Measurements from ENCODE around the gene CEP295NL. TPM values are rescaled to one million over a fixed set of nuclear protein-coding genes. Genes with fewer than 3 reads are reported as not detected.
"Not testable (repeated sequence)": the region's sequence is repeated elsewhere in the genome, so short reads cannot be mapped to it uniquely, and the experiment has no call there.

CEP295NL gene
- total RNA-seq, 1 donor from 2014 or later, result 1.4 TPM

DNA sequence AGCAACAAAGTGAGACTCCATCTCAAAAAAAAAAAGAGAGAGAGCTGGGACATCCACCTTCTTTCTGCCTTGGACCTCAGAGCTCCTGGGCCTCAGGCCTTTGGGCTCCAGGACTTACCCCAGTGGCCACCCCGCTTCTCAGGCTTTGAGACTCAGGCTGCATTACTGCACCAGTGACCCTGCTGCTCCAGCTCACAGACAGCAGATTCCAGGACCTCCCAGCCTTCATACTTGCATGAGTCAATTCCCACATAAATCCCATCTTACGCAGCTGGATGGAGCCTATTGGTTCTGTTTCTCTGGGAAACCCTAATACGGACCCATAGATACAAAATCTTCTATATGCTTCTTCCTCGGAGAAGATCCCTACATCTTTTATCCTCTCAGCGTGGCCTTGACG, 2.1 kb upstream of the CEP295NL start:
- DNase-seq, result no peak

DNA sequence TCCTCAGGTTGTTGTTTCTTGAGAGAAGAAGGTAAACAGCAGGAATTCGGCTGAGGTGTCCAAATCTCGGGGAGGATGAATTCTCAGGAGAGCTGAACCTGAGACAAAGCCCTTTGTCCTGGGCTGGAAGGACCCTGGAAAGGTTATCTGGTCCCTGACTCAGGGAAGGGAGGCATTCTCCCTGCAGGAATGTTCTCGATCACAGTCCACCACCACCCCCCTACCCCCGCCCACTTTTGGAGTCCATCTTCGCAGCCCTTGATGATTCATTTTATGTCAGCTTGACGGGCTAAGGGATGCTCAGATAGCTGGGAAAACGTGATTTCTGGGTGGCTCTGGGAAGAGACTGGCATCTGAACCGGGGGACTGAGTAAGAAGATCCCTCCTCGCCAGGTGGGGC, 1.4 kb upstream of the CEP295NL start:
- no peak for DNase-seq

DNA sequence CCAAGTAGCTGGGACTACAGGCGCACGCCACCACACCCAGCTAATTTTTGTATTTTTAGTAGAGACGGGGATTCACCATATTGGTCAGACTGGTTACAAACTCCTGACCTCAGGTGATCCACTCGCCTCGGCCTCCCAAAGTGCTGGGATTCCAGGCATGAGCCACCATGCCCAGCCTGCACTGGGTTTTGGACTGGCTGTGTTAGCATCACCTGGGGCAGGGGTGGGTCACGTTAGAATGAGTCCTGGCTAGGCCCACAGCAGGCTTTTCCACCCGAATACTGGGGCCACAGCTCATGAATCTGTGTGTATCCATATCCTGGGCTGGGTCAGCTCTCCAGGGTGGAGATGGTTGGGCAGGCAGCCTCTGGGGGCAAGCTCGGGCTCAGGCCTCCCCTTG, 770 bp downstream of the CEP295NL start:
- DNase-seq, result not testable (repeated sequence)

DNA sequence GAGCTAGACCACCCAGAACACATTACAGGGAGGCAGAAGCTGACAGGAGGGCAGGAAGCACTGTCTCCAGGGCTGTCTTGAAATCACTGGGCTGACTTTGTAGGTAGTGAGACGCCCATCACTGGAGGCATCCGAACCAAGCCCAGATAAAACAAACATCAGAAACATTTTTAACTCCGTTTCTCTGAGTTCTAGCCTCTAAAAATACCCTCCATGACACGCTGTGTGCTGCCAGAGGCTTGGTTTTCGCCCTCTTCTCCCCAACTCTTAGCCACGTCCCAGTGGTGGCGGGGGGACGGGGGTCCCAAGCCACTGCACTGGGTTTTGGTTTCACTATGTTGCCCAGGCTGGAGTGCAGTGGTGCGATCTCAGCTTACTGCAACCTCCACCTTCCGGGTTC, 1.2 kb downstream of the CEP295NL start:
- DNase-seq, result no peak

DNA sequence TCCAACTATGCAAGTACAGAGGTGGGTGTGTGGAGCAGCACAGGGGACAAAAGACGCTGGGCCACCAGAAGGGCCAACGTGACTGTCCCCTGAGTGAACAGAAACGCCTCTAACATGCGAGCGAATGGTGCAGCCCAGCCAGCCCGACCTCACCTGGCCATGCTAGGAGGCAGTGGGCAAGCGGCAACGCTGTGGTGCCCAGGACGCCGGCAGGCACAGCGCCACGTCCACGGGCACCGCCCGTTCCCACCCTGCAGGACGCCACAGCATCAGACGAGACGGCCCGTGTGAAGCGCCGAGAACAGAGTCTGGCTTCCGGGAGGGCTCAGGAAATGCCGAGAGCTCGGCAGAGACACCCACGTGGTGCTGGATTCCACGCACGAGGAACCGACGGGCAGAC, 2.2 kb downstream of the CEP295NL start:
- DNase-seq, result no peak

DNA sequence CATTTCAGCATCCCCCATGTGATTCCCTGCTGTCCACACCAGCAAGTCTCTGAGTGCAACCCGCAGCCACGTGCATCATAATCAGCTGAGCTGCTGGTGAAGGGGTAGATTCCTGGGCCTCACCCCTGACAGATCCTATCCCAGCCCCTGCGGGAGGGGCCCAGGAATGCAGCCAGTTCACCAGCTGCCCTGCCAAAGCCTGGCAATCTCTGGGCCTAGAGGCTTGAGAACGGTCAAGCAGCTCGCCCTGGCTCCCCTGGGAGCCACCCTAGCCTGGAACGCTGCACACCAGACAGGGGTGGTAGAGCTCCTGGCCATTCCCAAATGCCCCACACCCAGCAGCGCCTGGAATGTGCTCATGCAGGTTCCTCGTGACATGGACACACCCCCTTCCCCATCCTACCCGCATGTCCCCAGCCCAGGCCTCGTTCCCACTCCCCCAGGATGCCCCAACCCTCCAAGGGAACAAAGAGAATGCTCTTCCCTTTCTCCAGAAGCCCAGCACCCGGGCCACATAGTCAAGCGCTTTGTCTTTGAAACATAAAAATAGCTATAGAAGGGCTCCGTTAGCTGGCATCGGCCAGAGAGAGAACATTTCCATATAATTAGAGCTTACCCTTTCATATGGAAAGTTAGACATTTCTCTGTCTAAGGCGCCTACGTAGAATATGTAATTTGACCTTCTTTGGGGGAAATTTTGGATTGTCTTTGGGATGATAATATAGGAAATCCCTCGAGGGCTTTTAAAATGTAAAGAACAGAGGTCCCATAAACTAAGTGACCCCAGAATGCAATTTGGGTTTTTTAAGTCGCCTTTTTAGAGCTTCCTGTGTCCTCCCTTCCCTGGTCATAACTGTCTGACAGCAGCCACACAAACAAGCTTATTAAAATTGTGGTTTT, 3.4 kb downstream of the CEP295NL start:
- peak; percentile 32 for DNase-seq

DNA sequence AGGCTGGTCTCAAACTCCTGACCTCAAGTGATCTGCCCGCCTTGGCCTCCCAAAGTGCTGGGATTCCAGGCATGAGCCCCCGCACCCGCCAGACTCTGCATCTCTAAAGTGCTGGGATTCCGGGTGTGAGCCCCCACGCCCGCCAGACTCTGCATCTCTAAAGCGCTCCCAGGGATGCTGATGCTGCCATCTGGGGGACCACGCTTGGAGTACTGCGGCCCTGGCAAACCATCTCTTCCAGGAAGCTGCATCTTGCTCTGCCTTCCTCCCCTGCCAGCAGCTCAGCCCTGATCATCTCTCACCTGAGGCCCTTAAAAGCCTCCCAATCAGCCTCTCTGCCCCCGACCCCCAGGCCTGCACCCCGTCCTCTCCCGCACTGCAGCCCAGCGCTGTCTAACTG, 4.1 kb downstream of the CEP295NL start:
- no peak for DNase-seq

DNA sequence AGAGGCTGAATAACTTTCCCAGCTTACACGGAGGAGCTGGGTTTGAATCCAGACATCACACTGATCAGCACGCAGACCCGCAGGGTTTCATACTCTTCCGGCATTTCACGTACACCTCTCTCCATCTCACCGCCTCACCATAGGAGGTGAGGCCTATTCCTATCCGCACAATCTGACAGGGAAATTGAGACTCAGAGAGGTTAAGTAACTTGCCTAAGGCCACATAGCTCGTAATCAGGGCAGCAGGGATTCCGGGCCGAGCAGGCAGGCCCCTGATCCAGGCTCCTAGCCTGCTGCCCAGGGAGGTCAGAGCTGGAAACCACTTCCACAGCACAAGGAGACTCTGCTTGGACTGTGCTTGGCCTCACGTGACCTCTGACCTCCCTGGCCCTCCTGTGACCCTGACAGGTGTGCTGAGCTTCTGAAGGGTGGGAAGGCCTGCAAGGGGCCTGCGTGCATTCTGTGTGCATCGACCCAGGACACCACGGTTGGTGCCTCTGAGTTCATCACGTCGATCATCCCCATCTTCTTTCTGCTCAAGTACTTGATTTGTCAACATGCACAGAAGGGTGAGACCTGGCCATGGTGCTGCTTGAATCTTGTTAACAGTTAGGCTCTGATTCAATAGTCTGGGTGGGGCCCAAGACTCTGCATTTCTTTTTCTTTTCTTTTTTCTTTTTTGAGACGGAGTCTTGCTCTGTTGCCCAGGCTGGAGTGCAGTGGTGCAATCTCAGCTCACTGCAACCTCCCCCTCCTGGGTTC, 4.7 kb downstream of the CEP295NL start:
- no peak for DNase-seq

DNA sequence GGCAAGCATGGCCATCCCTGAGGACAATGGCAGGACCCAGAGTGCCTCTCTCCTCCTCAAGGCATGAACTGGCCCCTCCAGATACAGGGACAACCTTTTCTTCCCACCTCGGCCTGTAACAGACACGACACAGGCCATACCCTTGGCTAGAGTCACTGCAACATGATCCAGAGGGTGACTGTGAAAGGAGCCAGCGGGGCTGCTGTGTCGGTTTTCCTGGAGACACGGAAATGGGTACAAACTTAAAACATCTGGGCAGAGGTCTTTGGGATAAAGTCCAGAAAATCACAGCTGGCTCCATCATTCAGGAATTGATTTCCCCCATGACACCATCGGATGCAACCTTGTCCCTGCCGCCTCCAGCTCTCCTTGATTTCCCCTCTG, 5.3 kb downstream of the CEP295NL start:
- no peak for DNase-seq

DNA sequence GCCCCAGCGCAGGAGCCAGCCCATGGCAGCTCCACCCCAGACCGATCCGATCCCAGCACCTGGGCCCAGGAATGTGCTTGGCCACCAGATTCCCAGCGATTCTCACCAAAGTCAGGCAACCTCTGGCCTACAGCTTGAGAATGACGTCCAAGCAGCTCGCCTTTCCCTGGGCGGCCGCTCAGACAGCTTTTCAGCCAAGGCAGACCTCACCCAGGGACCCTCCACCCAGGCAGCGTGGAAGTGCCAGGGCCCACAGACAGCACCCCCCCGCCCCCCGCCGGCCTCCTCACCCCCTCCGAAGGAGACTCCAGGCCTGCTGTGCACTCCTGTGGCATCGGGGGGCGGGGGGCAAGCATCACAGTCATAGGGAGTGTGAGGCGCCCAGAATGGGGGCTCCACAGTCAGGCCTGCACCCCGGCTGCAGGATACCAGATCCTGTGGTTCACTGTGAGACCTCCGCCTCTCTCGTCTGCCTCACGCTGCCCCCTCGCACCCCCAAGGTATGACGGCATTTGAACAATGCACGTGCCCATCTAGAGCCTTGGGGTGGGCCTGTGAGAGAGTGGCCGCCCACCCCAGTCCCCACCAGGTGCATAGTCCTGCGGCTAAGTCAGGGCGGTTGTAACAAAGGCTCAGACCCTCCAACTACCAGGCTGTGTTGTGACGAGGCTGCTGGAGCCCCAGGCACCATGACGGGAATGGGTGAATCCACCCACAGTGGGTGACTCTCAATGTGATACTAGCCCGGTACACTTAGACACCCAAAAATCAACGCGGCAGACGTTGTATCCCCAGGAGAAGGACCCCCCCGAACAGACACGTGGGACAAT, 6.0 kb downstream of the CEP295NL start:
- no peak for DNase-seq

DNA sequence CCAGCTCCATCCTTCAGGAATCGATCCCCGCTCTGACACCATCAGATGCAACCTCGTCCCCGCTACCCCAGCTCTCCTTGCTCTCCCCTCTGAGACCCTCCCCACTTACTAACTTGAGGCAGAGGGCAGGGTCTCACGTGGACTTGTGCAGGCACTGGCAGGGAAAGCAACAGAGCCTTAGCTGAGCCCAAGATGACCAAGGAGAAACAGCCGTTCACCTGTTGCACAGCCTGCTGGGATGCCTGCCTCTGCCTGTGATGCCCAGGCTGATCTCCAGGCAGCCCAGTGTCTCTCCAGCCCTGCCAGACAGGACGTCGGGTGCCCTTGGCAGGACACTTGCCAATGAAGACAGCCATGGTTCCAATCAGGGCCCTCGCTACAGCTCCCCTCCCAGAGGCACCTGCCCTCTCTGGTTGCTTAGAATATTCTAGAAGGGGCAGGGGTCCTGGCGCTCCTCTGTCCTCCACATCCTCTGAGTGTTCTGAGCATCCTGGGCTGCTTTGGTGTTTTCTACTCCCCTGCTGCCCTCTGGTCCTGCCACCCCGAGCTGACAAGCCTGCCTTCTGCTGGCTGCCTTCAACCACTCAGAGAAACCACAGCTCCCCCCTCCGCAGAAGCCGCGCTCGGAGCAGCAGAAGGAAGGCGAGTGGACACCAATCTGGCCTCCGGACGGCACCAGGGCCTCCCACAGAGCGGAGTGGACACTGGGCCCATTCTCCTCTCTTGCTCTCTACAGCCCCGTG, 6.7 kb downstream of the CEP295NL start:
- peak; percentile 55 for DNase-seq

DNA sequence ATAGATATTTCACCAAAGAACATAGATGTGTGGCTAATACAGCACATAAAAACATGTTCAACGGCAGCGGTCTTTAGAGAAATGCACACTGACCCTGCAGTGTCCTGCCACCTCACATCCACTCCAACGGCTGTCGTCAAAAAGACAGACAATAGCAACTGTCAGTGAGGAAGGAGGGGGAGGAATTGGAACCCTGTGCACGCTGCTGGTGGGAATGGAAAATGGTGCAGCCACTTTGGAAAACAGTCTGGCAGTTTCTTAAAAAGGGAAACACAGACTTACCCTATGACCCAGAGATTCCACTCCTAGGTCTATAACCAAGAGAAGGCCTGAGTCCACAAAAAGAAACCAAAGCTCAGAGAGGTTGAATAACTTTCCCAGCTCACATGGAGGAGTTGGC, 7.7 kb downstream of the CEP295NL start:
- no peak for DNase-seq

DNA sequence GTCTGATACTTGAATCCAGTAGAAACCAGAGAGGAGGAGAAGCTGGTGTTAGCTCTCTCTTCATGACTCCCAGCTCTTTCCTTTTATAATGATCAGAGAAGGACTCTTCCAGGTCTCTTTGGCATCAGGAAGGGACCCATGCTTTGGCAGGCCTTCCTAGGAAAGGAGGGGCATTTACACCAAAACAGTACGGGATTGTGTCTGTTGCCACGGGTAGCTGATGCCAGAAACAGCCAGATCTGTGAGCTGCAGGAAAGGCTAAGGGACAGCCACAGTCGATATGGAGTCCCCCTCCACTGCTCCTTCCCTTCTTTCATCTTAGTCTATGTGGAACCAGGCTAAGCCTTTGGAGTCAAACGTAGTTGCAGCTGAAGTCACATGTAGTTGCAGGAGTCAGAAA, 9.3 kb downstream of the CEP295NL start:
- DNase-seq, result no peak

DNA sequence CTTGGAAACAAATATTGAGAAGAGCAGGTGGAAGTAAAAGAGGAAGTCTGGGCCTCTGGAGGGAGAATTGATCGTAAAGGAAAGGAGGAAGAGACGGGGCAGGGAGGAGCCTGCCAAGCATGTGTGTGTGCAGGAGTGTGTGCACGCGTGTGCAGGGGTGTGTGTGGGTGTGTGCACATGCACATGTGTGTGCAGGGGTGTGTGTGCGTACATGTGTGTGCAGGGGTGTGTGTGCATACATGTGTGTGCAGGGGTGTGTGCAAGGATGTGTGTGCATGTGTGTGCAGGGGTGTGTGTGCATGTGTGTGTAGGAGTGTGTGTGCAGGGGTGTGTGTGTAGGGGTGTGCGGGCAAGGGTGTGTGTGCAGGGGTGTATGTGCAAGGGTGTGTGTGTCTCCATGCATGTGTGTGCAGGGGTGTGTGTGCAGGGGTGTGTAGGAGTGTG, 10.0 kb downstream of the CEP295NL start:
- no peak for DNase-seq

DNA sequence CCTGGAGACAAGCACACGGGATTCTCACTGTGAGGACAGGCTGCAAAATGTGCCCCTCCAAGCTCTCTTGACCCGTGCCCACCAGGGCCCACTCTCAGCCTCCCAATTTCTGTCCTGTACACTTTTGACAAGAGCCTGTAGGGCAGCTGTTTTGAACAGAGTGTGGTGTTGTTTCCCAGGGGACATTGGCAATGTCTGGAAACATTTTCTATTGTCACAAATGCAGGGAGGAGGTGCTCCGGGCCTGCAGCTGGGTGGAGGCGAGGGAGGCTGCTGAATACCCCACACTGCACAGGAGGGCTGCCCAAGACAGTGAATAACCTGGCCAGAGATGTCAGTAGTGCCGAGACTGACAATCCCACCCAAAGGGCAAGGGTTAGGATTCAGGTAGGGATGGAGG, 10.5 kb downstream of the CEP295NL start:
- peak; percentile 45 for DNase-seq

DNA sequence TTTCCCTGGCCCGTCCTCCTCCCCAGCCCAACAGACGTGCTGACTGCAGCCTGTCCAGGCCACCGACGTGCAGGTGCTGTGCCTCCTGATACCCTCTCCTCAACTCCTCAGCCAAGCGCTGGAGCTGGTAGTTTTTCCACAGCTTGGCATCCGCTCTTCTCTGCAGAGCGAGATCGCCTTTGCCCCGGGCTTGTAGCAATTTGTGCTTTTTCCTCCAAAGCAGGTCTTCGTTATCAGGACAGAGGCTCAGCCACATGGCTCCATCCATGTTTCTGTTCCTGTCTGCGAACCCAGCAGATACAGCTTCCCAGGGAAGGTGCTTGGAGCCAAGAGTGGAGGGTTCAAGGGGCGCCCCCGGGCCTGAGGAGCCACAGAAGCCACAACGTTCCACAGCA, 10.9 kb downstream of the CEP295NL start:
- DNase-seq, result no peak

DNA sequence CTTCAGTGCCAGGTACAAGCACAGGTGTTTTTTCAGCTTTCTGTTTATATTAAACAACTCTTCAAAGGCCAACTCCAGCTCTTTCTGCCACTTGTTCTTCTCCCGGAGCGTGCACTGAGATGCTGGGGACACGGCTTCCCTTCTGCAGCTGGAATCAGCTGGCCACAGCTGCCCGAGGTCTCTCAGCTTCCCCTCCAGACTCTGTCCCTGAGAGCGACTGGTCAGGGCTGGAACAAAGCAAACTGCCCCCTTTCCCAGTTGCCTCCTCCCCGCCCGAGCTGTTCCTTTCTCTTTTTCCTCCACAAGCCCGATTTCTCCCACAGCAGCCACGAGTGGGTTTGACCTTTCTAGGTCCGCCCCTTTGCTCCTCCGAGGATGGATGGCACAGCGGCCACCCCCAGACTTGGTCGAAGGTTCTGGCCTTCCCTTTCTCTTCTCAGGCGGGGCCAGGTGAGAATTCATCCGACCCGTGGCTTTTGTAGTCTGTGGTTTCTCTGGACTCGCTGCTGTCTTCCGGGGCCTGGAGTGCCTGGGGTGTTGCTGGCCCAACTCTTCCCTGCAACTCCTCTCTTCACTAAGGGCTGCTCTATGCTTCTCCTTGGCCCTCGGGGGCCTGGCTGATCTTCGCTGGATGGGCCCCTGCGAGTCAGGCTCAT, 11.5 kb downstream of the CEP295NL start:
- no peak for DNase-seq

DNA sequence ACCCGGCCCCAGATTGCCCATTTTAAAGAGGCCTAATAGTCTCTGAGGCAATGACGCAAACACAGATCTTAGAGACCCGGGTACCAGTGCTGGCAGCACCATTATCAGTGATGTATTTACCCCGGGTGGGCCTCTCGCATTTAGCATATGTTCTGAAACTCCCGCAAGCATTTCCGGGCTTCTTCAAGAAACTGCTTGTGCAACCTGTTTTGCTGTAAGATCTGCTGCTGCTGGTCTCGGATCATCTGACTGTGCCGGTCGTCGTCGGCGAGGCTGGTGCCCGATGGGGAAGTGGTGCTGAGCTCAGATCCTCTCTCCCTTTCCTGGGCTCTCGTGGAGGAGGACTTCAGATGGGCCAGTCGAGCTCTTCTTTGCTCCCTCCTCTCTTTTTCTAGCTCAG, 12.5 kb downstream of the CEP295NL start:
- DNase-seq, result no peak

DNA sequence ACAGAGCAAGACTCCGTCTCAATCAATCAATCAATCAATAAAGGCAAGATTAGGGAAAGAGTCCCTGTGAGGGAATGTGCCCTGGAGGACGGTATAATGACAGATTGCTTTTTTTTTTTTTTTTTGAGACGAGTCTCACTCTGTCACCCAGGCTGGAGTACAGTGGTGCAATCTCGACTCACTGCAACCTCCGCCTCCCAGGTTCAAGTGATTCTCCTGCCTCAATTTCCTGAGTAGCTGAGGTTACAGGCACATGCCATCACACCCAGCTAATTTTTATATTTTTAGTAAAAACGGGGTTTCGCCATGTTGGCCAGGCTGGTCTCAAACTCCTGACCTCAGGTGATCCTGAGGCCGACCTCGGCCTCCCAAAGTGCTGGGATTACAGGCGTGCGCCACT, 12.9 kb downstream of the CEP295NL start:
- not testable (repeated sequence) for DNase-seq

DNA sequence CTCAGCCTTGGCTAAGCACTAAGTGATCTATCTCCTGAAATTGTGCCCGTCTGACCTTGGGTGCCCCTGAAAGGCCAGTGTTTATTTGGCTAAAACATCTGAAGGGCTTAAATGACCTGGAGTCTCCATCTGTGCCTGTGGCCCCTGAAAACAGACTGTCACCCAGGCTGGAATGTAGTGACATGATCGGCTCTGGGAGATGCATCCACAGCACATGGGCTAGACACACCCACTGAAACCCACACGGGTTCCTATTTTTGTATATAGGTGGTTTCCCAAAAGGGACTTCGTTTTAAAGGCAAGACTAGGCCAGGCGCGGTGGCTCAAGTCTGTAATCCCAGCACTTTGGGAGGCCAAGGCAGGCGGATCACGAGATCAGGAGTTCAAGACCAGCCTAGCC, 13.5 kb downstream of the CEP295NL start:
- DNase-seq, result no peak

DNA sequence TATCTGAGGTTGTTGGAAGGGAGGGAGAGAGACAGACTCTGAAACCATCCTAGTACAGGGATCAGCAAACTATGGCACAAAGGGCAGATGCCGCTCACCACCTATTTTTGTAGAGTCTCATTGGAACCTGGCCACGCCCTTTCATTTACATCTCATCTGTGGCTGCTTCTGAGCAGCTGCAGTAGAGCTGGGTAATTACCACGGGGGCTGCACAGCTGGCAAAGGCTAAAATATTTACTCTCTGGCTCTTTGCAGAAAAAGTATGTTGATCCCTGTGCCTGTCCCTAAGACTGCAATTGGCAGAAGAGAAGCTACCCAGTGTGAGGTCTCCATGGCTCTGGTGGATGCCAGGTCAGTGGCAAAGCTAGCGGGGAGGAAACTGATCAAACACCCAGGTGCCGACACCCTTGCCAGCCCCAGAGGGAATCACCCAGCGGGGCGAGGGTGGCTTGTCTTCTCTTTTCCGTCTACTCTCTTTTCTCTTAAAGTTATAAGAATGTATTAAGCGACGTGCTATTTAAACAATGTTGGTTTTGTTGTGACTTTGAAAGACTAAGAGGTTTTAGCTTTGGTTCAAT, 14.0 kb downstream of the CEP295NL start:
- DNase-seq, result no peak

Data from occipital lobe (tissue), 2 donors.